ENCODE results near the gene UTF1.

DNA sequence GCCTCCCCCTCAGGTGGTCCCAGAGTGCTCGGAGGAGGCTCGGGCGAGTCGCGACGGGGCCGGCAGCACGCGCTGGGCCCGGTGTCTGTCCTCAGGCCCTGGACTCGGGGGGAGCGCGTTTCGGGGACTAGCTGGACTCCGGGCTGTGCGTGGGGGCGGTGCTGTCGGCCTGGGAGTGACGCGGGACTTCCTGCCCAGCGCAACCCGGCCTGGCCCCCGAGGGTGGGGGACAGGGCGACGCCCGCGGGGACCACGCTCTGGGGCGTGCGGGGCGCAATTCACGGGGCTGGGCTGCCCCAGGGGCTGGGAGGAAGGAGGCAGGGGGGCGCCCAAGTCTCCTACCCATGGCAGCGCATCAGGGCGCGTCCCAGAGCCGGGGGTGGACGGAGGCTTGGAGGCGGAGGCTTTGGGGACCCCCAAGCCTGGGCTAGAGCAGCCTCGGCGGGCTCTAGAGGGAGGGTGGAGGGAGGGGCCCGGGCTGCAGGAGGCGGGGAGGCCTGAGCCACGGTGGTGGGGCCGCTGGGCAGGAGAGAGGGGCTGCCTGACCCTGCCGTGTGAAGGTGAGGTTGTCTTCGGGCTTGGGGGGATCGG is 5.3 kb downstream of the UTF1 start:
- TF ChIP-seq, protein P1, sequence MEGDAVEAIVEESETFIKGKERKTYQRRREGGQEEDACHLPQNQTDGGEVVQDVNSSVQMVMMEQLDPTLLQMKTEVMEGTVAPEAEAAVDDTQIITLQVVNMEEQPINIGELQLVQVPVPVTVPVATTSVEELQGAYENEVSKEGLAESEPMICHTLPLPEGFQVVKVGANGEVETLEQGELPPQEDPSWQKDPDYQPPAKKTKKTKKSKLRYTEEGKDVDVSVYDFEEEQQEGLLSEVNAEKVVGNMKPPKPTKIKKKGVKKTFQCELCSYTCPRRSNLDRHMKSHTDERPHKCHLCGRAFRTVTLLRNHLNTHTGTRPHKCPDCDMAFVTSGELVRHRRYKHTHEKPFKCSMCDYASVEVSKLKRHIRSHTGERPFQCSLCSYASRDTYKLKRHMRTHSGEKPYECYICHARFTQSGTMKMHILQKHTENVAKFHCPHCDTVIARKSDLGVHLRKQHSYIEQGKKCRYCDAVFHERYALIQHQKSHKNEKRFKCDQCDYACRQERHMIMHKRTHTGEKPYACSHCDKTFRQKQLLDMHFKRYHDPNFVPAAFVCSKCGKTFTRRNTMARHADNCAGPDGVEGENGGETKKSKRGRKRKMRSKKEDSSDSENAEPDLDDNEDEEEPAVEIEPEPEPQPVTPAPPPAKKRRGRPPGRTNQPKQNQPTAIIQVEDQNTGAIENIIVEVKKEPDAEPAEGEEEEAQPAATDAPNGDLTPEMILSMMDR (conservative IDR thresholded peaks at IDR 0.05 in 1 of 2, IDR thresholded peaks at IDR 0.05 in 1 of 2; ENCODE audit: extremely low read depth in 1 of 2, insufficient read depth in 1 of 2, low read depth in 1 of 2, low read length in 2 of 2): no peak
- no peak for TF ChIP-seq EZH2 (IDR thresholded peaks at IDR 0.05; ENCODE audit: borderline replicate concordance, low read length)

Data from mammary epithelial cell (primary cell).